GM18519 (cell line): Measurements from ENCODE around the gene CCT7.

Source experiments
- ATAC-seq: cut with Tn5 transposase; IDR thresholded peaks from one replicate; pipeline ENCODE4 v1.9.1; 2021; ENCODE audit warnings: mild to moderate bottlenecking, moderate library complexity; ENCODE audit not compliant: unreplicated experiment, low FRiP score

The CCT7 gene

GRCh38 chr2:73291461-73292315 is 57.6 kb downstream of the CCT7 start:
- ATAC-seq, result no peak

GRCh38 chr2:73292316-73292905 is 58.3 kb downstream of the CCT7 start:
- no peak for ATAC-seq

GRCh38 chr2:73292906-73293533 is 58.9 kb downstream of the CCT7 start:
- ATAC-seq, result no peak

- ATAC-seq, result peak; percentile 88
These were observed 59.5 kb downstream of the CCT7 start, which contains the start of gene EGR4 for GRCh38 chr2:73293534-73294171. Gene EGR4 (minus strand): TSS chr2:73293548. CDS start chr2:73293317, 231 bp downstream.

- ATAC-seq, result no peak
These were observed 60.1 kb downstream of the CCT7 start for GRCh38 chr2:73294239-73294638.

GRCh38 chr2:73295751-73296400 is 61.8 kb downstream of the CCT7 start:
- ATAC-seq, result no peak

GRCh38 chr2:73297151-73297559 is 63.0 kb downstream of the CCT7 start:
- ATAC-seq, result no peak

GRCh38 chr2:73297586-73297985 is 63.5 kb downstream of the CCT7 start:
- ATAC-seq, result no peak

GRCh38 chr2:73300926-73301325 is 66.8 kb downstream of the CCT7 start:
- no peak for ATAC-seq

GRCh38 chr2:73301636-73302035 is 67.5 kb downstream of the CCT7 start:
- ATAC-seq, result no peak
